Caco-2 (cell line): ENCODE measurements around the gene PLXNA2. TPM values are rescaled to one million over a fixed set of nuclear protein-coding genes. Genes with fewer than 3 reads are reported as not detected.

Experiments used
- BruUV-seq: library from RNA; stranded (reverse); fragments of 400-500 nt; replicated peaks from 2 replicates; lab custom pipeline; 2021; lab: Mats Ljungman, UMichigan
- CTCF ChIA-PET: fragments of 300-600 bp; sonication (Branson Sonifier 250); formaldehyde crosslinking; loops from one replicate; lab custom pipeline; 2022; ENCODE audit warnings: antibody characterized with exemption; lab: Charles Lee
- POLR2A ChIA-PET: fragments of 300-600 bp; sonication (Branson Sonifier 250); formaldehyde crosslinking; loops from one replicate; lab custom pipeline; 2022; ENCODE audit warnings: antibody characterized with exemption; lab: Charles Lee
- DNase-seq, 2 experiments: peaks; one replicate each; pipeline versions ENCODE4 v3.0.0 to v3.0.0-alpha.2; 2020 to 2022
- H3K27me3 ChIP-seq: replicated peaks from 2 replicates; pipeline ENCODE4 v1.6.0; 2011; ENCODE audit warnings: low read length; ENCODE audit not compliant: control insufficient read depth, insufficient read depth
- H3K36me3 ChIP-seq: 2 replicates; pipeline ENCODE4 v1.5.1; 2011; ENCODE audit warnings: low read length; ENCODE audit not compliant: control insufficient read depth, insufficient read depth
- H3K4me1 ChIP-seq: fragments of 250-450 bp; sonication (Bioruptor Pico); 2 replicates; pipeline ENCODE4 v1.5.1; 2020; ENCODE audit warnings: mild to moderate bottlenecking
- H3K4me3 ChIP-seq: 2 replicates; pipeline ENCODE4 v1.5.1; 2011; ENCODE audit warnings: low read depth, mild to moderate bottlenecking, control low read depth, low read length
- H3K9me3 ChIP-seq: fragments of 250-450 bp; sonication (Bioruptor Pico); 2 replicates; pipeline ENCODE4 v1.5.1; 2020; ENCODE audit warnings: mild to moderate bottlenecking, moderate library complexity
- H3K27ac Mint-ChIP-seq: one replicate; pipeline ENCODE4 v1.8.0; 2022; ENCODE audit warnings: mixed read lengths; ENCODE audit not compliant: unreplicated experiment
- H3K27me3 Mint-ChIP-seq: one replicate; pipeline ENCODE4 v1.8.0; 2022; ENCODE audit warnings: mixed read lengths; ENCODE audit not compliant: insufficient read depth, unreplicated experiment
- H3K36me3 Mint-ChIP-seq: one replicate; pipeline ENCODE4 v1.8.0; 2022; ENCODE audit warnings: mild to moderate bottlenecking, mixed read lengths; ENCODE audit not compliant: insufficient read depth, unreplicated experiment
- H3K4me1 Mint-ChIP-seq: one replicate; pipeline ENCODE4 v1.8.0; 2022; ENCODE audit warnings: low read depth, mixed read lengths; ENCODE audit not compliant: unreplicated experiment
- H3K4me3 Mint-ChIP-seq: one replicate; pipeline ENCODE4 v1.8.0; 2022; ENCODE audit warnings: mild to moderate bottlenecking, moderate library complexity, mixed read lengths; ENCODE audit not compliant: unreplicated experiment
- H3K9me3 Mint-ChIP-seq: one replicate; pipeline ENCODE4 v1.8.0; 2022; ENCODE audit warnings: mixed read lengths; ENCODE audit not compliant: unreplicated experiment
- intact Hi-C: fragments of 100-400 bp; cut with micrococcal nuclease; formaldehyde crosslinking; loops from one replicate; pipeline ENCODE4 v1.10.0; 2022; ENCODE audit not compliant: unreplicated experiment
- total RNA-seq: library from RNA; stranded (reverse); gene quantifications from 2 replicates; pipeline ENCODE4 v1.2.3, GENCODE V29; 2022
- TF ChIP-seq, protein P1 (sequence below), 2 experiments: fragments of 200-600 bp in 1 of 2; IDR thresholded peaks; 1 replicate in 1 of 2; 2 replicates in 1 of 2; pipeline versions ENCODE4 v1.5.1 to v1.8.0; 2011 to 2022; ENCODE audit warnings: antibody characterized with exemption in 1 of 2, control low read depth in 1 of 2, inconsistent platforms in 1 of 2, low read depth in 1 of 2, low read length in 1 of 2, mild to moderate bottlenecking in 1 of 2, moderate library complexity in 1 of 2; ENCODE audit not compliant: insufficient read depth in 1 of 2, severe bottlenecking in 1 of 2, unreplicated experiment in 1 of 2

Gene PLXNA2
- total RNA-seq, 1 experiment from 2014 or later = 3.2 TPM

DNA sequence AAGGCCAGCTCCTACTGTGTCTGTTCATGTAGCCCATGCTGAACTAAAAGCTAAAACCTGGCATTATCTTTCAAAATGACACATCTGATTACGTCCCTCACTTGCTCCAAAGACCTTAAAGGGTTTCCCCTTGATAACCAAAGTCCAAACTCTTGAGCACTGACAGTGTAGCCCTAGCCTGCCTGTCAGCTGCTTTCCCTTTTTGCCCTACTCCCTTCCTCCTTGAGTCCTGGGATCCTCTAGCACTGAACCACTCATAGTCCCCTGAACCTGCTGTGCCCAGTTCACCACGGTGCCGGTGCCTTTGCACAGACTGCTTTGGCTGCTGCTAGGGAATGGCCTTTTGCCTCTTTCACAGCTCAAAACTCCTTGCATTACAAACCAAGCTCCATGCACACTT, 67.5 kb downstream of the PLXNA2 start:
- Histone ChIP-seq H3K36me3 (no peaks in the 10 kb centered on the region), H3K9me3 (no peaks in the 10 kb centered on the region), H3K27me3 (no peaks in the 10 kb centered on the region), H3K4me1 (peaks cover 78% of the 10 kb centered on the region), H3K4me3 (no peak overlapping the region)
- no TSS peak for BruUV-seq
- Mint-ChIP-seq H3K27me3 (no peaks in the 10 kb centered on the region), H3K27ac (peak overlapping the region; percentile 78), H3K4me3 (no peak overlapping the region), H3K36me3 (peaks cover under 1% of the 10 kb centered on the region), H3K9me3 (no peaks in the 10 kb centered on the region), H3K4me1 (peaks cover 65% of the 10 kb centered on the region)
- POLR2A ChIA-PET = no interaction called here
- DNase-seq = no peak
- CTCF ChIA-PET = interaction anchor here (0.6 to 1.0 kb wide), 2 partner anchors 155 to 160 kb away, joined by 3 read pairs; no protein-coding TSS in a partner anchor
- intact Hi-C loops = loop anchor here (2.0 kb wide), 1 partner anchor 18 kb away; no protein-coding TSS in a partner anchor
- TF ChIP-seq, protein P1, sequence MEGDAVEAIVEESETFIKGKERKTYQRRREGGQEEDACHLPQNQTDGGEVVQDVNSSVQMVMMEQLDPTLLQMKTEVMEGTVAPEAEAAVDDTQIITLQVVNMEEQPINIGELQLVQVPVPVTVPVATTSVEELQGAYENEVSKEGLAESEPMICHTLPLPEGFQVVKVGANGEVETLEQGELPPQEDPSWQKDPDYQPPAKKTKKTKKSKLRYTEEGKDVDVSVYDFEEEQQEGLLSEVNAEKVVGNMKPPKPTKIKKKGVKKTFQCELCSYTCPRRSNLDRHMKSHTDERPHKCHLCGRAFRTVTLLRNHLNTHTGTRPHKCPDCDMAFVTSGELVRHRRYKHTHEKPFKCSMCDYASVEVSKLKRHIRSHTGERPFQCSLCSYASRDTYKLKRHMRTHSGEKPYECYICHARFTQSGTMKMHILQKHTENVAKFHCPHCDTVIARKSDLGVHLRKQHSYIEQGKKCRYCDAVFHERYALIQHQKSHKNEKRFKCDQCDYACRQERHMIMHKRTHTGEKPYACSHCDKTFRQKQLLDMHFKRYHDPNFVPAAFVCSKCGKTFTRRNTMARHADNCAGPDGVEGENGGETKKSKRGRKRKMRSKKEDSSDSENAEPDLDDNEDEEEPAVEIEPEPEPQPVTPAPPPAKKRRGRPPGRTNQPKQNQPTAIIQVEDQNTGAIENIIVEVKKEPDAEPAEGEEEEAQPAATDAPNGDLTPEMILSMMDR (IDR thresholded peaks at IDR 0.05; ENCODE audit: insufficient read depth in 1 of 2, low read depth in 1 of 2, low read length in 1 of 2, severe bottlenecking in 1 of 2, unreplicated experiment in 1 of 2) = no peak

DNA sequence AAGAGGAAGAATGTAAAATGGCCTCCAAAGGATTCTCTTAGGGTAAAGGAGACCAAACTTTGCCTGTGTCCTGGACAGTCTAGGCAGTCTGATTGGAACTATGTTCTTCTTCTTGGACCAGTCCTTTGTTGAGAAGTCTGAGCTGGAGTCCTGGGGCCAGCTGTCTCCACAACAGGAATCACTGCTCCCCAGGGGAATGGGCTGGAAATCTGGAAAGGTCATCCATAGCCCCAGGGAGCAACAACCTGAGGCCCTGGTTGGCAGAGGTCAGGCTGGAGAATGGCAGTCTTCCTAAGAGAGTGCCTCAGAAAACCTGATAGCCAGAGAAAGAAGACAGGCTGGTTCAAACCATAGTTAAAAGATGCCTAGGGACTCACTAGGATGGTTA, 68.7 kb downstream of the PLXNA2 start:
- ChIA-PET CTCF (interaction anchor here (0.6 kb wide), 1 partner anchor 34 kb away, joined by 3 read pairs; no protein-coding TSS in a partner anchor), POLR2A (interaction anchor here (1.0 kb wide), 1 partner anchor 15 kb away, joined by 3 read pairs; no protein-coding TSS in a partner anchor)
- DNase-seq = no peak
- Mint-ChIP-seq H3K9me3 (no peaks in the 10 kb centered on the region), H3K27ac (peak overlapping the region; percentile 56), H3K4me3 (no peak overlapping the region), H3K36me3 (no peaks in the 10 kb centered on the region), H3K4me1 (peaks cover 54% of the 10 kb centered on the region), H3K27me3 (no peaks in the 10 kb centered on the region)
- TF ChIP-seq, protein P1 (IDR thresholded peaks at IDR 0.05; ENCODE audit: insufficient read depth in 1 of 2, low read depth in 1 of 2, low read length in 1 of 2, severe bottlenecking in 1 of 2, unreplicated experiment in 1 of 2) = no peak
- intact Hi-C loops = no loop called here
- no peak overlapping the region for H3K4me3 ChIP-seq
- H3K4me1 ChIP-seq = peaks cover 66% of the 10 kb centered on the region
- H3K27me3 ChIP-seq = no peaks in the 10 kb centered on the region
- no TSS peak for BruUV-seq
- H3K9me3 ChIP-seq = no peaks in the 10 kb centered on the region
- no peaks in the 10 kb centered on the region for H3K36me3 ChIP-seq

DNA sequence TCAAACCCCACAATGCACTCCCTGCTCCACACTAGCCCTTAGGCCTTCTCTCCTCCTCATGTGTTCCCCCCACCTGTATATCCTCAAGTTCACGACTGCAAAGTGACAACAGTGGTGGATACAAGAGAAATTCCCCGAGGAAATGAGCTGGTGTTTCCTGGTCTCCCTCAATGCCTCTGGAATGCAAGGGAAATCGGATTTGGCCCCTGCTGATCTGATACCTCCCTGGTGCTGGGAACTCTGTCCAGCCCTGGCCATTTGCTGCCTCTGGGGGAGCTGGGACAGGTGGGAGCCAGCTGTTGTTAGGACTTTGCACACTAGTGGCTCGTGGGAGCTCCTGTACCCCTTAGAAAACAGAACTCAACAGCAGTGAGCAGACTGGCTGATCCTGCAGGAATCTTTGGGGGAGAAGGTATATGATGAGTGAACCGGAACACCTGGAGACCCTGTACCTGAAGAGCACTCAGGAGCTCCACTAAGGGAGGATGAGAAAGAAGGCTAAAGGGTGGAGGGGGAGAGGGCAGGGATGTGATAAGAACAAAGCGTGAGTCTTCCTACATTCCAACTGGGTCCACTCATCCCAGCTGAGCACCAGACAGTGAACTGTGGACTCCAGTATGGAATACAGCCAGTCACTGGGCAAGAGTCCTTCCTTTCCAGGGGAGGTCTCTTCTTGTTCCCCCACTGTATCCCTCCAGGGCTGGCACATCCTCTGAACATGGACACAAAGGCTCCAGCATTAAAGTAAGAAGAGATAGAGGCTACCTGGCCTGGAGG, 69.3 kb downstream of the PLXNA2 start:
- peak overlapping the region; percentile 56 for H3K27ac Mint-ChIP-seq
- peaks cover 60% of the 10 kb centered on the region for H3K4me1 ChIP-seq
- POLR2A ChIA-PET = interaction anchor here (1.0 kb wide), 1 partner anchor 15 kb away, joined by 3 read pairs; no protein-coding TSS in a partner anchor
- intact Hi-C loops = no loop called here
- no peak overlapping the region for H3K4me3 Mint-ChIP-seq
- H3K9me3 Mint-ChIP-seq = no peaks in the 10 kb centered on the region
- CTCF ChIA-PET = no interaction called here
- TF ChIP-seq, protein P1 (IDR thresholded peaks at IDR 0.05; ENCODE audit: insufficient read depth in 1 of 2, low read depth in 1 of 2, low read length in 1 of 2, severe bottlenecking in 1 of 2, unreplicated experiment in 1 of 2) = no peak
- no peak overlapping the region for H3K4me3 ChIP-seq
- peaks cover 48% of the 10 kb centered on the region for H3K4me1 Mint-ChIP-seq
- no peaks in the 10 kb centered on the region for H3K36me3 Mint-ChIP-seq
- no TSS peak for BruUV-seq
- no peaks in the 10 kb centered on the region for H3K36me3 ChIP-seq
- DNase-seq = no peak
- no peaks in the 10 kb centered on the region for H3K9me3 ChIP-seq
- H3K27me3 ChIP-seq = no peaks in the 10 kb centered on the region
- no peaks in the 10 kb centered on the region for H3K27me3 Mint-ChIP-seq
